Cardiac atrium fibroblast (primary cell): ENCODE measurements around the gene AZIN2. TPM values are rescaled to one million over a fixed set of nuclear protein-coding genes. Genes with fewer than 3 reads are reported as not detected.

ENCODE experiments used
- total RNA-seq: library from RNA; depleted of rRNA; stranded (reverse); fragments of >200 nt; gene quantifications from 2 replicates; pipeline ENCODE4 v1.2.3, GENCODE V29; 2015

Gene AZIN2
- 0.72 and 6.3 TPM in 2 replicates for total RNA-seq

GRCh38 chr1:33080885-33081553 is at the start of gene AZIN2:
TSS of gene AZIN2 (plus strand) at chr1:33081153. CDS start at chr1:33082250, 1,097 bp downstream.

DNA sequence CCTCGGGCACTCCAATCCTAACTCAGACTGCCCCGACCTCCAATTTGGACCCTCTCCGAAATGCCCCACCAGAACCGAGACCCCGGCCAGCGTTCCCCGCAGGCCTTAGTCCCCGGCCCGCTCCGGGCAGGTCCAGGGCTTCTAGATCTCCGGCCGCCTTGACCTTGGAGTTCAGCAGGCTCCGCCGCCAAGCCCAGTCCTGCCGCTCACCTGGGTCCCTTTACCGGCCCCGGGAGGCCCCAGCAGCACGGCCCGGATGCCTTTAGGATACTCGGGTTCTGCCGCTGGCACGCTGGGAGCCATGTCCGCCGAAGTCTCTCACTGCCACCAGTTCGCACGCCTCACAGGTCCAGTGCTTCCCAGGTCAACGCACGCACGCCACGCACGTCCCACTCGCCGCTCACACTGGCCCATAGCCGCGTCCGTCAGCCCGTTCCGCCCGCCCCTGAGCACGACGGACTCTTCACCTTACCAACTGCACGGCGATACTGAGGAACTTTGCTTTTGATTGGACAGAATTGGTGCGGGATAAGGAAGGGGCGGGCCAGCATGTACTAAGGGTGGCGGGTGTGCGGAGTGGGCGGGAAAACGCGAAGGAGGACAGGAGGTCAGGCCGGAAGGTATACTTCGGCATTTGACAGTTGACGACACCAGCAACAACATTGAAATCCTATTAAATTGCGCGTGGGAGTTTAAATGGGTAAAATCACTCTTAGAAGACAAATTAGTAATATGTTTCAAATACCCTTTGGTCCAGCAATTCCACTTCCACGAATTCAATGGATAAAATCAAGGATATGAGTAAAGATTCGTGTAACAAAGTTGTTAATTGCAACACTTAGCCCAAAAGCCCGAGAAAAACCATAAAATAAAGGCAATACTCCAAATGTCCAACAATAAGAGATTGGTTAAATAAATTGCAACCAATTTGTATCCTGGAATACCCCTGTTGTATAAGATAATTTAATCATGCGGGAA is 44.1 kb upstream of the AZIN2 start, which contains the start of gene AK2:
Gene AK2 (minus strand): TSS at position 358 of the 978 bp plus-strand sequence. CDS start 55 bp downstream, at position 303.

Other genes with a start within 250 kb of the AZIN2 start
- gene FNDC5, start 210.2 kb upstream of the AZIN2 start, total RNA-seq, result 0.16 and 13.5 TPM in 2 replicates
- gene HPCA, start 194.7 kb upstream of the AZIN2 start, total RNA-seq, result not detected in 2 replicates
- gene TMEM54, start 179.8 kb upstream of the AZIN2 start, total RNA-seq, result 18.8 and 25.4 TPM in 2 replicates
- gene RNF19B, start 116.3 kb upstream of the AZIN2 start, total RNA-seq, result 8.3 and 10.9 TPM in 2 replicates
- gene AK2, start 44.3 kb upstream of the AZIN2 start, total RNA-seq, result 146 and 152 TPM in 2 replicates
- 2.4 and 11.2 TPM in 2 replicates for gene TRIM62, start 100.9 kb downstream of the AZIN2 start, total RNA-seq
- gene ZNF362, start 175.3 kb downstream of the AZIN2 start, total RNA-seq, result 9.6 and 25.9 TPM in 2 replicates
- not detected in 2 replicates for gene A3GALT2, start 239.9 kb downstream of the AZIN2 start, total RNA-seq